PFSK-1 (cell line): ENCODE measurements around the gene ALX4.

Experiments
- FOXP2 ChIP-seq: optimal IDR thresholded peaks from 2 replicates; pipeline ENCODE3; 2011; ENCODE audit warnings: borderline replicate concordance, control low read depth, inconsistent platforms; ENCODE audit not compliant: insufficient read depth; ENCODE audit errors: extremely low read length, extremely low read depth
- POLR2AphosphoS5 ChIP-seq: IDR thresholded peaks from 2 replicates; pipeline ENCODE4 v1.6.1; 2012; ENCODE audit warnings: low read depth, mild to moderate bottlenecking, control low read depth, low read length, moderate library complexity
- REST ChIP-seq, 2 experiments: IDR thresholded peaks; 2 replicates each; pipeline versions ENCODE4 v1.6.1 to v1.8.0; 2011 to 2012; ENCODE audit warnings: low read depth in 2 of 2, low read length in 2 of 2, control low read depth in 1 of 2, inconsistent platforms in 1 of 2, mild to moderate bottlenecking in 1 of 2, moderate library complexity in 1 of 2; ENCODE audit not compliant: insufficient read depth in 1 of 2
- SIN3A ChIP-seq: IDR thresholded peaks from 2 replicates; pipeline ENCODE4 v1.6.1; 2012; ENCODE audit warnings: mild to moderate bottlenecking, low read length, moderate library complexity, borderline replicate concordance; ENCODE audit not compliant: insufficient read depth
- TAF1 ChIP-seq: IDR thresholded peaks from 2 replicates; pipeline ENCODE4 v1.6.1; 2012; ENCODE audit warnings: low read length, control low read depth, borderline replicate concordance; ENCODE audit not compliant: insufficient read depth

Gene ALX4

DNA sequence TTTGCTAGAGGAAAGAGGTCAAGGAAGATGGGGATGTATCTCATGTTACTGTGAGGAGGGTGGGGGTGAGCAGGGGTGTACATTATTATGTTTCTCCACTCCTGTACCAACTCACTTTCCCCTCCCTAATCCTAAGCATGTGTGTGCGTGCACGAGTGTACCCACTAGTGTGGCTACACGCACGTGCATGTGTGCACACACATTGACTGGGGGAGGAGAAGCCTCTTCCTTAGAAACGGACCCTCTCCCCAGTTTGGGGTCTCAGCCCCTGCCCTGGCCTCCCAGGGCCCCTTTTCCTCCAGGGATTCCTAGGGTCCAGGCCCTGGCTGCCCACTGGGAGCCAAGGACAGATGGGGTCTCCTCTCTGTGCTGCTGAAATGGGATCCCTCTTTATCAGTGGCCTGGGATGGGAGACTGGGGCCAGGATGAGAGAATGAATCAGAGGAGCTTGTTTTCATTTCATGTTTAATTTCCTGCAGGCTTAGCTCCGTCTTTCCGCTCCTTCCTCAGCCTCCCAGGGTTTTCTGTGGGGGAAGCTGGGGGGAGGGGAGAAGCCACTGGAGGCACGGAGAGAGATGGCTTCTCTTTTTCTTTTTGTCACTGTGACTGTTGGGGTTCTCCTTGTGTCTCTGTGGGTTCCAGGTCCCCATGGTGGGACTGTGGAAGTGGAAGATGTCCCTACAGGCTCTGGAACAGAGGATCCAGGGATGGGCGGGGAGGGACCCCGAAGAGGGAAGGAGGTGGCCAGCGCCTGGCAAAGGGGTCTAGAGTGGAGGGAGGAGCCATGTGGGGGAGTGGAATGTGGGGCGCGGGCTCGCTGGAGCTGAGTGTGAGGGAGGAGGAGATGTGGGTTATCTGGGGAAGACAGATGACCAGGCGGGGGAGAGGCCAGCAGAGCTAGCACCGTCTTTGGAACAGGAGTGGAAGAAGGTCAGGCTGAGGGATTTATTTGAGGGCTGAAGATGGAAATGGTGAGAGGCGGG is 40.3 kb downstream of the ALX4 start:
- TF ChIP-seq REST (IDR thresholded peaks at IDR 0.05; ENCODE audit: insufficient read depth in 1 of 2, low read depth in 2 of 2, low read length in 2 of 2) (peak in 1 of 2 experiments; percentile 33; a peak in 1 of 4 replicates), SIN3A (no peak)

DNA sequence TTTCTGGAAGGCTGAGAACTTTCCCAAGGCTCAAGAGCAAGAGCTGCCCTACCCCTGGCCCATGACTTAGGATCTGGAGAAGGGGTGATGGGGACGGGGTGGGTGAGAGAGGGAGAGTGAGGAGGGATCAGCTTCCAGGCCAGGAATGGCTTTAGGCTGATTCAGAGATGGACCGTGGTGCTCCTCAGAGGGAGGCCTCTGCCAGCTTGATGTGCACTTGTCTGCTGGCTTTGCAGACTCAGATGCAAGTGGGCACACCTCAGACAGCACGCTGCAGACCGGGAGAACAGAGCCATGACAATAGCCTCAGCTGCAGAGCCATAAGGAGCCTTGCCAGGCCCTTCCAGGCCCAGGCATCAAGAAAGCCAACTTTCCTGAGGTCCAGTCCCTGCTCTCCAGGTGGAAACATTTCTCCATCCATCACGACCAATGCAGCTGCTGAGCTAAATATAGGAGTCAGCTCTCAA is 41.3 kb downstream of the ALX4 start:
- TF ChIP-seq FOXP2 (no peak), POLR2AphosphoS5 (no peak), REST (IDR thresholded peaks at IDR 0.05; ENCODE audit: insufficient read depth in 1 of 2, low read depth in 2 of 2, low read length in 2 of 2) (no peak), SIN3A (no peak), TAF1 (no peak)

- TF ChIP-seq FOXP2: no peak
- no peak for TF ChIP-seq SIN3A
- TF ChIP-seq TAF1: no peak
- TF ChIP-seq POLR2AphosphoS5: no peak
- TF ChIP-seq REST (IDR thresholded peaks at IDR 0.05; ENCODE audit: insufficient read depth in 1 of 2, low read depth in 2 of 2, low read length in 2 of 2): no peak
Measured at GRCh38 chr11:44267750-44268613, 42.0 kb downstream of the ALX4 start.

GRCh38 chr11:44267006-44267749 is 42.8 kb downstream of the ALX4 start:
- TF ChIP-seq FOXP2 (no peak), REST (IDR thresholded peaks at IDR 0.05; ENCODE audit: insufficient read depth in 1 of 2, low read depth in 2 of 2, low read length in 2 of 2) (no peak), SIN3A (no peak)
